ENCODE measurements around the gene RLN3.

RLN3 gene

DNA sequence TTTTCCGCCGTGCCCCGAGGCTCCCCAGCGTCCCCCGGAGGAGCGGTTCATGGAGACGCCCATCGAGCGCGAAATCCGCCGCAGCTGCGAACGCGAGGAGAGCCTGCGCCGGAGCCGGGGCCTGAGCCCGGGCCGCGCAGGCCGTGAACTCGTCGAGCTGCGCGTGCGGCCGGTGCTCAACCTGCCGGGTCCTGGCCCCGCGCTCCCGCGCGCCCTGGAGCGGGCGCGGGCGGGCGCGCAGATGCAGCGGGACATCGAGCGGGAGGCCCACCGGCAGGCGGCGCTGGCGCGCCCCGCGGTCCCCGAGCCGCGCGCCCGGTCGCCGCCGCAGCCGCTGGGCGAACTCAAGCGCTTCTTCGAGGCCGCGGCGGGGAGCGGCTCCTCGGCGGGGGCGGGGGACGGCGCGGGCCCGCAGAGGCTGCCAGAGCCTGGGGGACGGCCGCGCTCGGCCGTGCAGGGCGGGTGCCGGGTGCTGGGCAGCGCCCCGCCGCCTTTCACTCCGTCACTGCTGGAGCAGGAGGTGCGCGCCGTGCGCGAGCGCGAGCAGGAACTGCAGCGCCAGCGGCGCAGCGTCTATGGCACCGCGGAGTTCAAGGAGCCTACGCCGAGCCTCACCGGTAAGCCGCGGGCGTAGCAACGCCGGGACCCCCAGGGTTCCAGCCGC is 45.4 kb downstream of the RLN3 start:
- Histone ChIP-seq H3K4me3 (ENCODE audit: low read depth in 1 of 5, low read length in 5 of 5) (peak overlapping the region; percentile 77 to 86 (median 81)), H3K9me3 (ENCODE audit: control insufficient read depth in 5 of 5, low read length in 5 of 5) (no peaks in the 10 kb centered on the region), H3K4me1 (ENCODE audit: control insufficient read depth in 5 of 5, insufficient read depth in 5 of 5, low read length in 5 of 5) (peaks cover 2 to 43% (median 38%) of the 10 kb centered on the region in 5 donors), H3K36me3 (ENCODE audit: control insufficient read depth in 5 of 5, insufficient read depth in 5 of 5, low read length in 5 of 5) (no peaks in the 10 kb centered on the region), H3K9ac (ENCODE audit: low read length in 5 of 5) (peak overlapping the region in 4 of 5 donors; percentile 57 to 83 (median 72)), H3K27me3 (ENCODE audit: control insufficient read depth in 5 of 5, insufficient read depth in 4 of 5, low read length in 5 of 5) (no peaks in the 10 kb centered on the region), H3K27ac (ENCODE audit: low read depth, low read length) (peak overlapping the region; percentile 78)

- peak overlapping the region; percentile 26 to 83 (median 64) for H3K9ac ChIP-seq (ENCODE audit: low read length in 5 of 5)
- H3K36me3 ChIP-seq (ENCODE audit: control insufficient read depth in 5 of 5, insufficient read depth in 5 of 5, low read length in 5 of 5): no peaks in the 10 kb centered on the region
- H3K27ac ChIP-seq (ENCODE audit: low read depth, low read length): peak overlapping the region; percentile 78
- peak overlapping the region; percentile 77 to 86 (median 81) for H3K4me3 ChIP-seq (ENCODE audit: low read depth in 1 of 5, low read length in 5 of 5)
- no peaks in the 10 kb centered on the region for H3K27me3 ChIP-seq (ENCODE audit: control insufficient read depth in 5 of 5, insufficient read depth in 4 of 5, low read length in 5 of 5)
- H3K4me1 ChIP-seq (ENCODE audit: control insufficient read depth in 5 of 5, insufficient read depth in 5 of 5, low read length in 5 of 5): peaks cover 2 to 43% (median 38%) of the 10 kb centered on the region in 5 donors
- H3K9me3 ChIP-seq (ENCODE audit: control insufficient read depth in 5 of 5, low read length in 5 of 5): no peaks in the 10 kb centered on the region
Measured at GRCh38 chr19:14073925-14074838, 46.2 kb downstream of the RLN3 start.

GRCh38 chr19:14078411-14078810 is 50.5 kb downstream of the RLN3 start:
- Histone ChIP-seq H3K4me3 (ENCODE audit: low read depth in 1 of 5, low read length in 5 of 5) (no peak overlapping the region), H3K27ac (ENCODE audit: low read depth, low read length) (no peak overlapping the region), H3K27me3 (ENCODE audit: control insufficient read depth in 5 of 5, insufficient read depth in 4 of 5, low read length in 5 of 5) (no peaks in the 10 kb centered on the region), H3K36me3 (ENCODE audit: control insufficient read depth in 5 of 5, insufficient read depth in 5 of 5, low read length in 5 of 5) (no peaks in the 10 kb centered on the region), H3K4me1 (ENCODE audit: control insufficient read depth in 5 of 5, insufficient read depth in 5 of 5, low read length in 5 of 5) (peaks cover 5 to 51% (median 44%) of the 10 kb centered on the region in 5 donors), H3K9me3 (ENCODE audit: control insufficient read depth in 5 of 5, low read length in 5 of 5) (no peaks in the 10 kb centered on the region), H3K9ac (ENCODE audit: low read length in 5 of 5) (no peak overlapping the region)

Data from subcutaneous abdominal adipose tissue (tissue), 5 donors.